ENCODE measurements around the gene DIP2C.
"Not testable (repeated sequence)": the region's sequence is repeated elsewhere in the genome, so short reads cannot be mapped to it uniquely, and the experiment has no call there.

DIP2C gene

DNA sequence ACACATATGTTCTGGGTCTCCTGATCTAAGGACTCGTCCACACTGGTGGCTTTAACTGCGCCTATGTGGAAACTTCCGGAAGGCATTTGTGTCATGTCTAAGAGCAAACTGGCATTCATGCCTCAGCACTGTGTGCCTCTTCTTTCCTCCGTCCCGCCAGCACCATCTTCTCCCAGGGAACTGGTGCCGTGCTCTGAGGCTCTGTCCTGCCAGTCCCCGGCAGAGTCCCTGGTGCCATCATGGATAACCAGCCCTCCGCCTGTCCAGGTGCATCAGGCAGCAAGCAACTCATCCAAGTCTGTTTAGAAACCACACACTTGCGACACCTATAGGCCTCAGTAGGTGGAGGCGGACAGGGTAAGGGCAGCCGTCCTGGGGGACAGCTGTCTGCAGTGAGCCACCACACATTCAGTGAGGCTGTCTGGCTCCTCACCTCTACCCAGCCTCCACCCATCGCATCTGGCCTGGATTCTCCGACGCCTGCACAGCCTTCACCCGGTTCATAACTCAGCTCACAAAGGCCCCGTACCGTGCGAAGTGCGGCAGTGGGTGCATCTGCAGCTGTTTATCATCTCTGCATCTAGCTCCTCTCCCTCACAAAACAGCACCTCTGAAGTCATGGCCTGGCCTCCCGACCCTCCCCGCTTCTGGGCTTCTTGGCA, 162.7 kb downstream of the DIP2C start:
- DNase-seq = no peak

DNA sequence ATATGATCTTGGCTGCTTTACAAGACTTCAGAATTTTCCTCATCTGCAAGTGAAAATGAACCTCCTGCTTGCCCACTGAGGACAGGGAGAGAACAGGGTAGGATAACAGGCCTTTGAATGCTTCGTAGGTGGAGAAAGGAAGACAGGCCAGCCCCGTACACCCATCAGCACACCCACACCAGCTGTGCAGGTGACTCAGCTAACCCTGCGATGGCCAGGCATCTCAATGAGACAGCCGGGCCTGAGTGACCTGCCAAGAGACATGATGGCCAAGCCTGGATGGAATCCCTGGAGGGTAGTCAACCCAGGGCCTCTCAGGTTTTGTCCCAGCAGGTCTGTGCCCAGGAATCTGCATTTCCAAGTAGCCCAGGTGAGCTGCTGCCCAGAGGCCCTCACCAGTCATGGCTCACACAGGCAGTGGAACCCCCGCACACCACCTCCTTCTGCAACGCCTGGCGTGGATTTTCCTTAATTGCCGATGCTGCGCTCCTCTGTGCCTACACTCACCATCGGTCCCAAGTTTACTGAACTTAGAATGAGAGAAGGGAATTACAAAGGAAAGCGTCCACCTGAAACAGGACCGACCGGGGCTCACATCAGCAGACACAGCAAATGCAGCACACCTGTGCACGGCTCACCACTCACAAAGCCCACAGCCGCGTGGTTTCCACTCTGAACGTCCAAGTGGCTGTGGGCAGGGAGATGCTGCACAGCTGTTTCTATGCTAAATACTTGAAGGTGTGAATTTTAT, 163.7 kb downstream of the DIP2C start:
- DNase-seq = no peak

GRCh38 chr10:523925-524324, 165.5 kb downstream of the DIP2C start:
- DNase-seq = no peak

GRCh38 chr10:522350-522749, 167.1 kb downstream of the DIP2C start:
- no peak for DNase-seq

- DNase-seq = no peak
Measured at GRCh38 chr10:521261-522250, 167.9 kb downstream of the DIP2C start.

GRCh38 chr10:520402-520787, 169.1 kb downstream of the DIP2C start:
- DNase-seq = no peak

GRCh38 chr10:519716-520401, 169.6 kb downstream of the DIP2C start:
- no peak for DNase-seq

DNA sequence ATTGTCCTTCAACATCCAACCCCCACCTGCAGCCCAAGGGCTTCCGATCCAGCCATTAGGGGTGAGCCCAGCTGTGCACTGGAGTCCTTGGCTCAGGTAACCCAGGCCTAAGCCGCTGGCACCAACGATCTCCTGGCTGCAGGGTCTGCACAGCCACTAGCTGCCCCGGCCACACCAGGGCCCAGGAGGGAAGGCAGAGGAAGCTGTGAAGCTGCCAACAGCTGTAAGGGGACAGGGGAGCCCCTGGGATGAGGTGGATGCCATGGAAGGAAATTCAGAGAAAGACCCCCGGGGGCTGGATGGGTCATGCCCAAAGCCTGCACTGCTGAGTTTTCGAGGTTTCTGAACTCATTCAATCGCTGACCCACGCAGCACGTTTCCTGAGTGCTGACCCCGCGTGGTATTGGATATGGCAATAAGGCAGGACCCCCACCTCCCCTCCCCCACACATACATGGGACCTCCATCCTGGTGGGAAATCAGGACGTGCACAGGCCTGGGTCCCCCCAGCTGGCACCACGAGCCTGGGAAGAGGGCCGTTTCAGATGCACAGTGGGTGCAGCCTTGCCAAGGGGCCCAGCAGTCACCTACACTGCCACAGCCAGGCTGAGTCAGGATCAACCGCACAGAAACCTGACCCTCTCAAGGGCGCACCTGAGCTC, 170.3 kb downstream of the DIP2C start:
- DNase-seq = no peak

- DNase-seq = no peak
Measured at GRCh38 chr10:517872-518475, 171.5 kb downstream of the DIP2C start.

- no peak for DNase-seq
Measured at GRCh38 chr10:517241-517830, 172.1 kb downstream of the DIP2C start.

DNA sequence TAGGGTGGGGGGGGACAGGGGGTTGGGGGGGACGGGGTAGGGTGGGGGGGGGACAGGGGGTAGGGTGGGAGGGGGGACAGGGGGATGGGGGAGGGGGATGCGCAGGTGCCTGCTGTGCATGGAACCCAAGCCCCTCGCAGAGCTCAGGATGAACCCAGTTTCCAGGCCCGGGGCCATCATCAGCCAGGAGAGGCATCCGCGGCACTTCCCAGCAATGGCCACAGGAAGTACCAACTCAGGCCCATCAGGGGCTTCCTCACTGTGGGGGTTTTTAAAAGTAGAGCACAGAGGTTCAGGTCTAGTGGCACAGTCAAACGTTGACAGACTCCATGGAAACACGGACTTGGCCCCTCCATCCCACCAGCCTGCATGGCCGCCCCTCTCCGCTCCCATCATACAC, 172.7 kb downstream of the DIP2C start:
- no peak for DNase-seq

GRCh38 chr10:515674-516073, 173.8 kb downstream of the DIP2C start:
- DNase-seq = no peak

DNA sequence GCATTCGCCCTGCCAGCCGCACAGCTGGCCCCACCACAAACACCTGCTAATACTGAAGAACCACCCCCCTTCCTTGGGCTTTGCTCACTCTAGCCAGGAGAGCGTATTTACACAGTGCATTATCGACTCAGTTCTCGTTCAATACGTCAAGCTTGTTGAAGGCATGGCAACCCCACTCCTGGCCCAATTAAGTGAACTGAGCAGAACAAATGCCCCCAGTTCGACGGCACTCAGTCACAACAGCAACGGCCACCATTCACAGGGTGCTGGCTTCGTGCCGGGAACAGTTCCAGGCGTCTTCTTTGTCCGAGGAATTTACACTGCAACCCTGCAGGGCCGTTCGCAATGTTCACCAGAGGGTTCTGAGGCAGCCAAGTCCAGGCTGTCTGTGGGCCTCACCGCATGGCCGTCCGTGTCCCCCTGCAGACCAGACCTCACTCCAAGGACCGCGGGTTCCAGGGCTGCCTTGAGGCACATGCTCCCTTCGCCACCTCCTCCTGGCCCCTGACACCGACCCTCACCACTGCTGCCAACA, 175.3 kb downstream of the DIP2C start:
- DNase-seq = no peak

DNA sequence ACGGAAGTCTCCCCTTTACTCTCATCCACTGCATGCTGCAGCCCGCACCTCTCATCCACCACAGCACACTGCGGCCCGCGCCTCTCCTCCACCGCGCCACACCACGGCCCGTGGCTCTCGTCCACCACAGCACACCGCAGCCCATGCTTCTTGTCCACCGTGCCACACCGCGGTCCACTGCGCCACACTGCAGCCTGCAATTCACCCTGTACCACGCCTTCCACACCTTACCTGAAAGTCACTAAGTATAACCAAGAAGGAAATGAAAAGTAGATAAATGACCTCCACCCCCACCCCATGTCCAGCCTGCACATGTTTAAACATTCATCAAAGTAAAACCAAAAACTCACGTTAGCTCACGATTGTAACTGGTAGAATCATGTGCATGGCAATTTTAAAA, 176.1 kb downstream of the DIP2C start:
- no peak for DNase-seq

DNA sequence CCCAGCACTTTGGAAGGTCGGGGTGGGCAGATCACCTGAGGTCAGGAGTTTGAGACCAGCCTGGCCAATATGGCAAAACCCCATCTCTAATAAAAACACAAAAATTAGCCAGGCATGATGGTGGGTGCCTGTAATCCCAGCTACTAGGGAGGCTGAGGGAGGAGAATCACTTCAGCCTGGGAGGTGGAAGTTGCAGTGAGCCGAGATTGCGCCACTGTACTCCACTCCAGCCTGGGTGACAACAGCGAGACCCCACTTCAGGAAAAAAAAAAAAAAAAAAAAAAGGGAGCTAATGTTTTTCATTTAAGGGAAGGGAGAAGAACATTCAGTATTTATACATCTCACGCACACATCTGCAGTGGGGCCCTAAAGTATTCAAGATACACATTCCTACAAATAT, 176.8 kb downstream of the DIP2C start:
- not testable (repeated sequence) for DNase-seq

DNA sequence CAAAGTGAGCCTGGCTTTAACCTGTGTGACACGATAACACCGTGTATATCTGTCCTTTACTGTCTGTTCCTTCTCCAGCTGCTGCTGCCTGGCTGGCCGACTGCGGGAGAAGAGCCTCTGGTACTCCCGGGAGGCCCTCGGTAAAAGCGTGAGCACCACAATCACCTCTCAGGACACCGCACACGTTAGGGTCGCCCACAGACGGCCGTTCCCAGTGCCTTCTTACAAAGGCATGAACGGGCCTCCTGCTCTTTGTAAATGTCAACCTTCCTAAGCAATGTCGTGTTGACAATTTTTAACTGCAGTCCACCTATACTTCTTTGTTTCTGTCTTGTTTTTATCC, 177.6 kb downstream of the DIP2C start:
- no peak for DNase-seq

- DNase-seq = peak; percentile 91
Measured at GRCh38 chr10:511101-511848, 178.2 kb downstream of the DIP2C start.

DNA sequence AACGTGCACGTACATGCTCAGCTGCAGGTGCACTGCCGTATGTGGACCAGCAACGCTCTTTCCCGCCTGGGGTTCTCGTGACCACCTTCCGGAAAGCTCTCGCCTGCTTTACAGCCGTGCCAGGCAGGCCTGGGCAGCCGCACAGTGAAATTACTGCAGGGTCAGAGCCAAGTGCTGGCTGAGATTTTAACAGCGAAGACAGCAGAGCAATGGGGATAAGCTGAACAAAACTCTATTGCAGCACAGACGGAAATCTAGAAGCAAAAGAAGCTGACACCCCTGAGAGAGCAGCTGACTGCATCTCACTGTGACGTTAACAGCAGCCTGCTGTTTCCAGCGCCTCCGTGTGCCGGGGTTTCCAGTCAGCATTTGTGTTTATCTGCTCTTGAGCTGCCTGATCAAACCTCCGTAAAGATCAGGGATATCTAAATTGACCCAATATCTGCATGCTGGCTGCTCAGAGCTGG, 179.0 kb downstream of the DIP2C start:
- DNase-seq = no peak

GRCh38 chr10:509361-510102, 179.9 kb downstream of the DIP2C start:
- no peak for DNase-seq

DNA sequence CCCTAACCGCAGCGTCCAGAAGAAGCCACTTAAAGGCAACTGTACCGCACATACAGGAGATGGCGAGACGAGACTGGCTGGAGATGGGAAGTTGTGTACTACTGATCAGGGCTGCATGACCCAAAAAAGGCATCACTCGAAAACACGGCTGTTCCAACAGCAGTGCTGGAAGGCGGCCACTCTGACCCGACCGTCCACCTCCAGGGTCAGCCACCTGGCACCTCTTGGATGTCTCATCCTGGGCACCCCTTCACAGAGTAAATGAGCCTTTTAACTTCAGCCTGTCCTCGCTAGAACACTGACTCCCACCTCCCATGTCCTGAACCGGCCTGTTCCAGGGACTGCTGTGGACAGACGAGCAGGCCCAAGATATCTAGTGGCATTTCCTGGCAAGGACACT, 180.7 kb downstream of the DIP2C start:
- no peak for DNase-seq
